SU-DHL-6 (cell line): ENCODE results near the gene MAG.

Source experiments
- EZH2phosphoT487 ChIP-seq: fragments of 200-600 bp; sonication (generic), shearing (Covaris generic); conservative IDR thresholded peaks from 2 replicates; pipeline ENCODE4 v1.6.1; 2018; ENCODE audit warnings: mild to moderate bottlenecking, antibody characterized with exemption, low read length, moderate library complexity, mixed read lengths
- TF ChIP-seq, protein P1 (sequence below): fragments of 200-600 bp; sonication (generic); IDR thresholded peaks from one replicate; pipeline ENCODE4 v1.5.1; 2017; ENCODE audit warnings: antibody characterized with exemption, mild to moderate bottlenecking, low read length, moderate library complexity; ENCODE audit not compliant: insufficient read depth, poor library complexity, severe bottlenecking

DNA sequence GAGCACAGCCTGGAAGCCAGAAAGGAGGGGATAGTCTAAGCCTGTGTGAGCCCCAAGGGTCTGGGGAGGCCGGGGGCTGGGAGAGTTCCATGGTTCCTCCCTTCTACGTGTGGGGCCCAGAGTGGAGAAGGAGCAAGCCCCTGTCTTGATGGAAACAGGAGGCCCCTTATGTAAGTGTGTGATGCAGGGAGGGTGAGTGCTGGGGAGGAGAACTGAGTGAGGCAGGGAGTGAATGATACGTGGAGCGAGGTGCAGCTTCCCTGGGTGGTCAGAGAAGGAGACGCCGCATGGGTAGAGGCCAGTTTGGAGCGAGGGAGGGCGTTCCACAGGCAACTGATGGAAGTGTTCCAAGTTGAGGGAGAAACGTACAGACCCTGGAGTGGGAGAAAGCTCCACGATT lies 16.0 kb downstream of the MAG start:
- TF ChIP-seq, protein P1, sequence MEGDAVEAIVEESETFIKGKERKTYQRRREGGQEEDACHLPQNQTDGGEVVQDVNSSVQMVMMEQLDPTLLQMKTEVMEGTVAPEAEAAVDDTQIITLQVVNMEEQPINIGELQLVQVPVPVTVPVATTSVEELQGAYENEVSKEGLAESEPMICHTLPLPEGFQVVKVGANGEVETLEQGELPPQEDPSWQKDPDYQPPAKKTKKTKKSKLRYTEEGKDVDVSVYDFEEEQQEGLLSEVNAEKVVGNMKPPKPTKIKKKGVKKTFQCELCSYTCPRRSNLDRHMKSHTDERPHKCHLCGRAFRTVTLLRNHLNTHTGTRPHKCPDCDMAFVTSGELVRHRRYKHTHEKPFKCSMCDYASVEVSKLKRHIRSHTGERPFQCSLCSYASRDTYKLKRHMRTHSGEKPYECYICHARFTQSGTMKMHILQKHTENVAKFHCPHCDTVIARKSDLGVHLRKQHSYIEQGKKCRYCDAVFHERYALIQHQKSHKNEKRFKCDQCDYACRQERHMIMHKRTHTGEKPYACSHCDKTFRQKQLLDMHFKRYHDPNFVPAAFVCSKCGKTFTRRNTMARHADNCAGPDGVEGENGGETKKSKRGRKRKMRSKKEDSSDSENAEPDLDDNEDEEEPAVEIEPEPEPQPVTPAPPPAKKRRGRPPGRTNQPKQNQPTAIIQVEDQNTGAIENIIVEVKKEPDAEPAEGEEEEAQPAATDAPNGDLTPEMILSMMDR: no peak
- no peak for TF ChIP-seq EZH2phosphoT487
